ENCODE measurements around the gene MRPL51. TPM values are rescaled to one million over a fixed set of nuclear protein-coding genes. Genes with fewer than 3 reads are reported as not detected.
A peak's percentile ranks its signal among the peaks of the same experiment; 100 is the strongest.

MRPL51 gene
- total RNA-seq, result 100 to 1,000 TPM in 1 of 2 donors, 10 to 100 TPM in 1; 87.7 to 104 TPM

DNA sequence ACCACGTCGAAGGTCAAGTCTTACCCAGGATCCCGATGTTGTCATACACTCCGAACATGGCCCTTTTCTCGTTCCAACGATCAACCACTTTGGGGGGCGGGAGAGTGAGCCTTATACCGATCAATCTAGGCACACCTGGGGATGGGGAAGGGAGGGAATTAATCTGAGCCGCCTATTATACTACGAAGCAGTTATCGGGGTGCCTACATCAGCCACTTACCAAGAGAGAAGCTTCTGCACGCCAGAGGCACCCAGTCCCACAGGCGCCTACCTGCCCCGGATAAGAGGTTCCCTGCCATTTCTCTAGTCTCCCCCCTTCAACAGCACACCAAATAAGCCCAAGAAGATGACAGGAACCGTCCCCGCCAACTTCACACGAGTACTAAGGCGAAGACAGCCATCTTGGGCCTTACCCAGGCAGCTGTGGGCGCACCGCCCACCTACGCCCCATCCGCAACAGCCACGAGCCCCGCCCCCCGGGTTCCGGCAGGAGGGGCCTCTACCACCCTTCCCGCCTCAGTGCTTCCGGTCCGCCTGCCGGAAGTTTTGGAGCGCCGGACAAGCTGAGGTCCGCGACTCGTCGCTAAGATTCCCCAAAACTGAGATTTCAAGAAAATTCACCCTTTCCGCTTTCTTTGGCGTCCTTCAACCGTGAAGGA lies at the start of gene MRPL51:
Gene MRPL51 (minus strand): TSS at position 425 of the 659 bp plus-strand sequence. CDS start 126 bp downstream, at position 299.
- H3K27me3 ChIP-seq, result no peaks in the 10 kb centered on the region
- H3K4me1 ChIP-seq, result peaks cover 0 to 23% of the 10 kb centered on the region in 2 donors
- H3K36me3 ChIP-seq, result peaks cover 16% of the 10 kb centered on the region
- H3K4me3 ChIP-seq, result peak within 1 kb of the TSS; percentile 51 to 70
- TF ChIP-seq, protein P1, sequence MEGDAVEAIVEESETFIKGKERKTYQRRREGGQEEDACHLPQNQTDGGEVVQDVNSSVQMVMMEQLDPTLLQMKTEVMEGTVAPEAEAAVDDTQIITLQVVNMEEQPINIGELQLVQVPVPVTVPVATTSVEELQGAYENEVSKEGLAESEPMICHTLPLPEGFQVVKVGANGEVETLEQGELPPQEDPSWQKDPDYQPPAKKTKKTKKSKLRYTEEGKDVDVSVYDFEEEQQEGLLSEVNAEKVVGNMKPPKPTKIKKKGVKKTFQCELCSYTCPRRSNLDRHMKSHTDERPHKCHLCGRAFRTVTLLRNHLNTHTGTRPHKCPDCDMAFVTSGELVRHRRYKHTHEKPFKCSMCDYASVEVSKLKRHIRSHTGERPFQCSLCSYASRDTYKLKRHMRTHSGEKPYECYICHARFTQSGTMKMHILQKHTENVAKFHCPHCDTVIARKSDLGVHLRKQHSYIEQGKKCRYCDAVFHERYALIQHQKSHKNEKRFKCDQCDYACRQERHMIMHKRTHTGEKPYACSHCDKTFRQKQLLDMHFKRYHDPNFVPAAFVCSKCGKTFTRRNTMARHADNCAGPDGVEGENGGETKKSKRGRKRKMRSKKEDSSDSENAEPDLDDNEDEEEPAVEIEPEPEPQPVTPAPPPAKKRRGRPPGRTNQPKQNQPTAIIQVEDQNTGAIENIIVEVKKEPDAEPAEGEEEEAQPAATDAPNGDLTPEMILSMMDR (IDR thresholded peaks at IDR 0.05), result no peak
- DNase-seq (ENCODE audit: low spot score), result peak; percentile 92
- peak within 1 kb of the TSS; percentile 96 to 97 for H3K27ac ChIP-seq
- no peaks in the 10 kb centered on the region for H3K9me3 ChIP-seq

DNA sequence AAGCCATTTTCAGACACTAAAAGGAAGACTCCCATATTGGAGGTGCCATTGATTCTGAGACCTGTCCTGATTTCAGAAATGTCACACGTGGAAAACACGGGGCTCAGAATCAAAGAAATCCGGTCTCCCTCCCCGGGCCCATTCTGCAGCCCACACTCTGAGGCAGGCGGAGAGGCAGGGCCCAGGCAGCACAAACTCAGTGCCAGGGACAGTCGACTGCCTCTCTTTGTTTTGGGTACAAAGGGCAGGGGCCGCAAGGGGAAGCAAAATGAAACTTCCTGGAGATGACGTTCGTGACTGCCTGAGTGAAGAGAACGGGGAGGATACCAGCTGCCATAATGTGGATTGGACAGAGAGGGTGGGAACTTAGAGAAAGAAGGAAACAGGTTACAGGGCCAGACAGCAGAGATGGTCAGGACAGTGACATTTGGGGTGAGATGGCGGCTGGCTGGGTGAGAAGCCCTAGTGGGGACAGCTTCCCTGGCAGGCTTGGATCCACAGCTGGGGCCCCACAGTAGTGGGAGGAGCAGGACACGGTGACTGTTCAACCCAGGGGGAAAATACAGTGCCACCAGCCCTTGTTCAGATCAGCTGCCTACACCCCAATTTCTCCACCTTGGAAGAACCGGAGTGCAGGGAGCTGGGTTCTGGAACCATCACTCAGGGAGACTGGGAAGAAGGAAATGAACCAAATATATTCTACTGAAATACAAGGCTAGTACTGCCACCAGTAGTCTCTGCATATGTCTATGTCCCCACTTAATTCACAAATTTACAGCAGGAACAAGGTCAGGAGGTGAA lies 49.3 kb upstream of the MRPL51 start:
- DNase-seq (ENCODE audit: low spot score), result no peak
- peak overlapping the region; percentile 10 to 28 for H3K27ac ChIP-seq
- peaks cover 0 to 49% of the 10 kb centered on the region in 2 donors for H3K4me1 ChIP-seq
- peaks cover 33% of the 10 kb centered on the region for H3K36me3 ChIP-seq
- TF ChIP-seq, protein P1 (IDR thresholded peaks at IDR 0.05), result no peak
- no peak overlapping the region for H3K4me3 ChIP-seq
- no peaks in the 10 kb centered on the region for H3K27me3 ChIP-seq
- no peaks in the 10 kb centered on the region for H3K9me3 ChIP-seq

DNA sequence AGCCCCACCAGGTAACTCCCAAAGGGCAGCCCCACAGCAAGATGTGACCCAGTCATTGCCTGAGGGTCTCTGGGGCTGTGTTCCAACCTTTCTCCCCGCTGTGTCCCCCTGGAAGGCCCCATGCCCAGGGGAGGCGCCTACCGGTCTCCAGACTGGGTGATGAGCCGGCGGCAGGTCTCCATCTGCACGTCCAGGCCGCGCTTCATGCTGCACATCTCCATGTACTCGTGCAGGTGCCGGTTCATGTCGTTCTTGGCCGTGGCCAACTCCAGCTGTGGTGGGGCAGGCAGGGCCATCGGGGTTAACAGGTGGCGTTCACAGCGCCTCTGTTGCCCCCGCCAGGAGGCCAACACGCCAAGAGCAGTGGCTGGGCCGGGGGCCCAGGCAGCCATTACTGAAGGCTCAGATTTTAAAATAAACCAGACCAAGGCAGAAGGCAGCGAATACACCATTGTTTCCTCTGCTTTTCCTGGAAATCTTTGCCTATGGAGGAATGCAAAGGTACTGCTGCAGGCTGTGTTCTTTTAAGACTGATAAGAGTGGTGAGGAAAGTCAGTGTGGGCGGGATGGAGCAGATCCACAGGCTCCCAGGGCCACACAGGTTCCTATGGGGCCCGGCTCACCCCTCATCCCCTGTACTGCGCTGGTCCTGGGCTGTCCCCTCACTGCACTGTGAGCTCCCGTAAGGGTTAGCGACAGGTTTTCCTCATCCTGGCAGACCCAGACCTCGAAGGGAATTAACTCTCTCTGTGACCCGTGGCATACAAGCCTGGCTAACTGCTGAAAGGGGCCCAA lies 48.5 kb upstream of the MRPL51 start:
- no peaks in the 10 kb centered on the region for H3K27me3 ChIP-seq
- peaks cover 41% of the 10 kb centered on the region for H3K36me3 ChIP-seq
- H3K4me3 ChIP-seq, result no peak overlapping the region
- H3K4me1 ChIP-seq, result peaks cover 0 to 57% of the 10 kb centered on the region in 2 donors
- peak overlapping the region; percentile 77 to 81 for H3K27ac ChIP-seq
- TF ChIP-seq, protein P1 (IDR thresholded peaks at IDR 0.05), result no peak
- no peaks in the 10 kb centered on the region for H3K9me3 ChIP-seq
- DNase-seq (ENCODE audit: low spot score), result no peak

DNA sequence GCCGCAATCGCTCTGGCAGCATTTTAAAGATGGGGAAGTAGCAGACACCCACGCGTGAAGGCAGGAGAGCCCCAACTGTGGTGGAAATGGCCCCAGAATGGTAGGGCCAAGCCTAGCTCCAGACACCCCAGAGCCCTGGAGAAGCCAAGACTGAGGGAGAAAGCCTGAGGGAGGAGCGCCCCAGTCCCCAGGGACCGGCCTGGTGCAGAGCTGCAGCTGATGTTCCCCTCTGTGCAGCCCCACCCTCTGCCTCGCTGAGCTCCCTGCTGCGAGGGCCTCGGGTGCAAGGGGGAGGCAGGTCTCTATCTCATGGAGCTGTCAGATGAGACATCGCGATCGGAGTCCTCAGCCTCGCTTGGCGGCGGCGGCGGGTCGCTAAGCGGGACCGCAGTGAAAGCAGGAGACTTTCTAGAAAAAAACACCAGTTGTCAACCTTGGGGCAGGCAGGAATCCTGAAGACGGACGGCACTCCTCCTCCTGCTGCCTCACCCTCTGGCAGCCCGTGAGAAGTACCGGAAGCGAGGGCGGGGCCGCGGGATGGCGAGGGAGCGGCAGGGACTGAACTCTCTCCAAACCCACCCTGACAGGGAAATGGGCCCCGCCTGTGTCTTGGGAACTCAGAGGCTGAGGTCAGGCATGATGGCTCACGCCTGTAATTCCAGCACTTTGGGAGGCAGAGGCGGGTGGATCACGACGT lies 47.3 kb upstream of the MRPL51 start:
- TF ChIP-seq, protein P1 (IDR thresholded peaks at IDR 0.05), result no peak
- DNase-seq (ENCODE audit: low spot score), result peak; percentile 97
- H3K4me1 ChIP-seq, result peaks cover 0 to 63% of the 10 kb centered on the region in 2 donors
- no peaks in the 10 kb centered on the region for H3K9me3 ChIP-seq
- no peaks in the 10 kb centered on the region for H3K27me3 ChIP-seq
- H3K4me3 ChIP-seq, result peak overlapping the region in 1 of 2 donors; percentile 17
- H3K27ac ChIP-seq, result peak overlapping the region; percentile 77 to 81
- peaks cover 52% of the 10 kb centered on the region for H3K36me3 ChIP-seq

DNA sequence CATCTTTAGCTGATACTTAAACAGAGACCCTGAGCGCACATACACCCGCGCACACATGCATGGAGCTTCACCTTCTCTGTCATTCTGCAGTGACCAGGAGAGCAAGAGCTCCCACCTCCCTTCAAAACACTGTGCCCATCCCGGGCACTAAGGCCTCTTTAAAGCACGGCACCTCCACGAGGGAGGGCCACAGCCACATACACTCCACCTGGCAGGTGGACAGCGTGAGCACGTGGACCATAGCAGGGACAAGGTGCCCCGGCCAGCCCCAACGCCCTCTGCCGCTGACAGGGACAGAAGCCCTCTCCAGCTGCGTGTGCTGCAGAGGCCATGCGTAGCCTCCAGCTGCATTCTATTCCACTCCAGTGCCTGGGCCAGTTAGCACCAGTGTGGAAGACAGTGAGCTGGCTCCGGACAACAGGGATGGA lies 46.7 kb upstream of the MRPL51 start:
- H3K27ac ChIP-seq, result peak overlapping the region; percentile 77 to 81

More for the DNA sequence above, 46.7 kb upstream of the MRPL51 start:
- H3K27me3 ChIP-seq, result no peaks in the 10 kb centered on the region
- H3K36me3 ChIP-seq, result peaks cover 50% of the 10 kb centered on the region
- TF ChIP-seq, protein P1 (IDR thresholded peaks at IDR 0.05), result no peak
- H3K4me1 ChIP-seq, result peaks cover 0 to 63% of the 10 kb centered on the region in 2 donors
- no peak for DNase-seq (ENCODE audit: low spot score)
- no peak overlapping the region for H3K4me3 ChIP-seq
- no peaks in the 10 kb centered on the region for H3K9me3 ChIP-seq

Data from right atrium auricular region (tissue), 2 donors.